GM18909 (cell line): ENCODE results near the gene NR2F2.
A peak's percentile ranks its signal among the peaks of the same experiment; 100 is the strongest.

Experiments
- ATAC-seq: cut with Tn5 transposase; IDR thresholded peaks from one replicate; pipeline ENCODE4 v1.9.1; 2021; ENCODE audit warnings: mild to moderate bottlenecking; ENCODE audit not compliant: unreplicated experiment, poor library complexity

The NR2F2 gene

GRCh38 chr15:96351761-96352603 is 21.5 kb downstream of the NR2F2 start:
- ATAC-seq: no peak

GRCh38 chr15:96352604-96353405 is 22.3 kb downstream of the NR2F2 start:
- no peak for ATAC-seq

GRCh38 chr15:96353416-96353929 is 23.0 kb downstream of the NR2F2 start:
- ATAC-seq: no peak

- no peak for ATAC-seq
Measured at GRCh38 chr15:96353930-96354730, 23.6 kb downstream of the NR2F2 start.

- no peak for ATAC-seq
Measured at GRCh38 chr15:96354731-96355567, 24.4 kb downstream of the NR2F2 start.

GRCh38 chr15:96355568-96356187 is 25.2 kb downstream of the NR2F2 start:
- ATAC-seq: no peak

- peak; percentile 88 for ATAC-seq
Measured at GRCh38 chr15:96356494-96357455, 26.3 kb downstream of the NR2F2 start.

- no peak for ATAC-seq
Measured at GRCh38 chr15:96358001-96358801, 27.7 kb downstream of the NR2F2 start.

- no peak for ATAC-seq
Measured at GRCh38 chr15:96358821-96359615, 28.5 kb downstream of the NR2F2 start.

- ATAC-seq: no peak
Measured at GRCh38 chr15:96359616-96360521, 29.4 kb downstream of the NR2F2 start.

GRCh38 chr15:96360581-96361308 is 30.2 kb downstream of the NR2F2 start:
- ATAC-seq: no peak

- ATAC-seq: no peak
Measured at GRCh38 chr15:96361309-96362010, 31.0 kb downstream of the NR2F2 start.

- ATAC-seq: no peak
Measured at GRCh38 chr15:96362011-96362754, 31.7 kb downstream of the NR2F2 start.
